ENCODE measurements around the gene GRIN1.
"Not testable (repeated sequence)": the region's sequence is repeated elsewhere in the genome, so short reads cannot be mapped to it uniquely, and the experiment has no call there.

GRIN1 gene

DNA sequence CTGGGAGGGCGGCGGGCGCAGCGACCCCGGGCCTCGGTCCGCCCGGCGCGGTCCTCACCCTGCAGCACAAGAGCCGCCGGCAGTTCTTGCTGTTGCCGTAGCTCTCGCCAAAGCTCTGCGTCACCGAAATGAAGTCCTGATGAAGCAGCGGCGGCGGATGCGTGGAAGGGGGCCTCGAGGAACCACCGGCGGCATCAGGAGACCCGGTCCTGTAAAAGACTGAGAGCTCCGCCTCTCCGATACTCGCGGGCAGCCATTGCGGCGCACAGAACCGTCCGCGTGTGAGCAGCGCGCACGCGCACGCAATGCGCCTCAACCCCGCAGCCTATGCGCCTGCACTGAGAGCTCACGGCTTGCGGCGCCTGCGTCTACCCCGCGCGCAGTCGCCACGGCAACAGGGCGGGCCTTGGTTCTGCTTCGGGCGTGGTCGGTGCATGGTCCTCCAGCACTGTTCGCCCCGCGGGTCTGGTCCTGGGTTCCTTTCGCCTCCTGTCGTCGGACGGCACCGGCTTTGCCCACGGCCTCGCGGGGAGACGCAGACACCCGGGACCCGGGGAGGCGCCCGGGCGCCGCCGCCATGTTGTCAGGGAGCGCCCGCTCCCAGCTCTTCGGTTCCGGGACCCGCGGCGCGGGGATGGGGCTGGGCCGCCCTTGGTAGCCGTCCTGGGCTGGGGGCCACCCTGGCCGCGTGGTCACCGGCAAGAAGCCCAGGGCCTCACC lies 9.3 kb upstream of the GRIN1 start:
- DNase-seq = peak; percentile 95

GRCh38 chr9:137130176-137130755 lies 8.7 kb upstream of the GRIN1 start:
- DNase-seq = no peak

DNA sequence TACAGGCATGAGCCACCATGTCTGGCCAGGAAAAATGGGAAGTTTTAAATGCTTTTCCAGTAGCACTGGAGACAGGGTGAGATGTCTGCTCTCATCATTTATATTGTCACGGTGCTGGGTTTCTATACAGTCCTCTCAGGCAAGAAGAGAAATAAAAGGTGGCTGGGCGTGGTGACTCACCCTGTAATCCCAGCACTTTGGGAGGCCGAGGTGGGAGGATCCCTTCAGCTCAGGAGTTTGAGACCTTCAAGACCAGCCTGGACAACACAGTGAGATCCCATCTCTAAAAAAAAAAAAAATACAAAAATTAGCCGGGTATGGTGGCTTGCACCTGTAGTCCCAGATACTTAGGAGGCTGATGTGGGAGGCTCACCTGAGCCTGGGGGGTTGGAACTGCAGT lies 4.8 kb upstream of the GRIN1 start:
- DNase-seq = no peak

- DNase-seq = not testable (repeated sequence)
These were observed 3.8 kb upstream of the GRIN1 start for GRCh38 chr9:137135154-137135553.

GRCh38 chr9:137136261-137136880 lies 2.6 kb upstream of the GRIN1 start:
- no peak for DNase-seq

DNA sequence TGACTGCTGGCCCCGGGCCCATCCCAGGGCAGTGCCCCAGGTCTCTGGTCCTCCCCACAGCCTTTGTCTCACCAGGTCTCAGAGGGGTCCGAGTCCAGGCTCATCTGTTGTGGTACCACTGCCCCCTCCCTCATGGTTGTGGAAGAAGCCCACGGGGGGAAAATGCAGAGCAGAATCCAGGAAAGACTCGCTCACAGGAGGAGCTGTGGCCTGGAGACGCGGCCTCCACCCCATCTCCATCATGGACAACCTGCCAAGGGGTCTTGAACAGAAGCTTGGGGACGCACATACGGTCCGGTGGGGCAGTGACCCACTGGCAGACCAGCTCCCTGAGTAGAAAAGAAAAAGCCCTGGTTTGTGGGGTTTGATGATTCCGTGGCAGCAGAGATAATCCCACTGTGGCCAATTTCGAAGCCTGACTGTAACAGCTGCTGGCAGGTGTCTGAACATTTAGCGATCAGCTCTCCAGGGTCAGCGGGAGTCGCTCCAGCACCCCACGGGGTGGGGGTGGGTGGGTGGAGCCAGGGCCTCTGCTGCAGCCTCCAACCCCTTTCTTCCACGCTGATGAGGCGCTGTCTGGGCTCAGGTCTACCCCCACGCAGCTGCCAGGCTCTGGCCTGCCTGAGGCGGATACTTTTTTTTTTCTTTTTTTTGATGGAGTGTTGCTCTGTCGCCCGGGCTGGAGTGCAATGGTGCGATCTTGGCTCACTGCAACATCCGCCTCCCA lies 1.9 kb upstream of the GRIN1 start:
- DNase-seq = peak; percentile 80

GRCh38 chr9:137138058-137138721 lies 764 bp upstream of the GRIN1 start:
- DNase-seq = peak; percentile 94

GRCh38 chr9:137139468-137140150 lies 655 bp downstream of the GRIN1 start:
- peak; percentile 41 for DNase-seq

GRCh38 chr9:137140151-137141012 lies 1.4 kb downstream of the GRIN1 start:
- no peak for DNase-seq

DNA sequence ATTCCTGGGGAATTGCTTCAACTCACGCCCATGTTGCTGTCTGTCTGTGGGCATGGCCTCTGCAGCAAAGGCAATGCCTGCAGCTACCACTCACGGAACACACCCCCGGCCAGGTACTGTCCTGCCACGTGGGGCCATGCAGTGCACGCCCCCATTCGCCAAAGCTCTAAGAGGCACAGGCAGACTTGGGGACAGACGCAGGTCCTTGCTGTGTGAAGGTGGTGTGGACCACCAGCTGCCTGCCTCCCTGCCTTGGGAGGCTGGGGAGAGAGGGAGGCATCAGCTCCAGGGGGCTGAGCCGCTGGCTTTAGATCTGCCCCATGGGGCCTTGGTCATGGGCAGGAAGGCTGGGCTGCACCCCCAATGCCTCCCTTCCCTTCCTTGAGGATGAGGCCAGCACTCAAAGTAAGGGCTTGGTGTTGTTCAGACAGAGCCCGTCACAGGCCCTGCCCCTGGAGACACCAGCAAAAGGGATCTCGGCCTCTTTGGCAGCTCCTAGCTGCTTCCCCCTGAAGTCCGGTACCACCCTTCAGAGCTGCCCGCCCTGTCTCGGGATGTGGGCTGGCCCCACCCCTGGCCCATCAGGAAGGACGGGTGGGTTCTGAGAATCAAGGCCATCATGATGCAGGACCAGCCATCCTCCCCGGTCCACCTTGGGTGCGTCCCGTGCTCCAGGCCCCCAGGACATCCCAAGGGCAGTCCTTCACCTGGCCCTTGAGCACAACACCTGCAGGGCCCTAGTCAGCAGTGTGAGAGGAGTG lies 2.3 kb downstream of the GRIN1 start:
- DNase-seq = no peak

DNA sequence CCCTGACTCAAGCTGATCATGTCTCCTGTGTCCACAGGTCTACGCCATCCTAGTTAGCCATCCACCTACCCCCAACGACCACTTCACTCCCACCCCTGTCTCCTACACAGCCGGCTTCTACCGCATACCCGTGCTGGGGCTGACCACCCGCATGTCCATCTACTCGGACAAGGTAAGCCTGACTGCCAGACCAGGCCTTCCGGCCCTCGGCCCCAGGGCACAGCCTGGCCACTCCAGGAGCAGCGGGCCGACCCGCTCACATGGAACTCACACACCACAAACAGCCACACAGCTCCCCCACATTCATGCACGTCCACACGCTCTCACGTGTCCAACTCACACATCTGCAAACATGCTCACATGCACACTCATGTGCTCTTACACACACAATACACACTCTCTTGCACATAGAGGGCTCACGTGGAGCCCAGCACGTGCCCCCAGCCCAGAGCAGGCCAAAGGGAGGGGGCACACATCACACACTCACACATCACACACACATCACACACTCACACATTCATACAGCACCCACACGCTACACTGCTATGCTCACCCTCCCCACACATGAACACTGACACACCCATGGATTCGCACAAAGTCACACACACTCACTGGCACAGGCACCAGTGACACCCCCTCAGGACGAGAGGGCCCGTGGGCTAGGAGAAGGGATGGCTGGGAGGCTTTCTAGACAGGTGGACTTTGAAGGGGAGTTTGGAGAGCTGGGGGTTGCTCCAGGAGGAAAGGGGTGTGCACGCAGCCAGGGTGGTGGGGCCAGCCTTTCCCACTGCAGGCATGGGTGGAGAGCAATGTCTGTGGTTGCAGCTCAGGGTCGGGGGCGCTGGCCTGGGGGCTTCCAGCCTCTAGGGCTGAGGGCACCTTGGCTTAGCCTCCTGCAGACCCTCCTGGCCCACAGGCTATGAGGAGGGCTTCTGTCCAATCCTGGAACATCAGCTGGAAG lies 3.3 kb downstream of the GRIN1 start:
- no peak for DNase-seq

DNA sequence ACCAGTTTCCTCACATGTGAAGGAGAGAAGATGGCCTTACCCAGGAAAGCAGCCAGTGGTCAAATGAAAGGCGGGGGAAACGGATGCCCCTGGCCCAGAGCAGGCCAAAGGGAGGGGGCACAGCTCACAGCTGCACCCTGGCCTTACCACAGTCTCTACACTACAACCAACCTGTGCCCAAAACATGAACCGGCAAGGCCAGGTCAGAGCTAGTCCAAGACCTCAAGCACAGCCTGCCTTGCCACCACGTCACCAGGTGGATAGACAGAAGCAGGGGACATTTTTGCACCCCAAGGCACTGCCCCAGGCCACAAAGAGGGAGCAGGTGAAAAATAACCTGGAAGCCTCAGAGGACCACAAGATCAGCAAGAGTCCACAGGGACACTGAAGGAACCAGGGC lies 4.5 kb downstream of the GRIN1 start:
- DNase-seq = no peak

- no peak for DNase-seq
These were observed 7.0 kb downstream of the GRIN1 start for GRCh38 chr9:137145731-137146526.

GRCh38 chr9:137146527-137146918 lies 7.6 kb downstream of the GRIN1 start:
- no peak for DNase-seq

GRCh38 chr9:137147091-137147792 lies 8.3 kb downstream of the GRIN1 start:
- no peak for DNase-seq

DNA sequence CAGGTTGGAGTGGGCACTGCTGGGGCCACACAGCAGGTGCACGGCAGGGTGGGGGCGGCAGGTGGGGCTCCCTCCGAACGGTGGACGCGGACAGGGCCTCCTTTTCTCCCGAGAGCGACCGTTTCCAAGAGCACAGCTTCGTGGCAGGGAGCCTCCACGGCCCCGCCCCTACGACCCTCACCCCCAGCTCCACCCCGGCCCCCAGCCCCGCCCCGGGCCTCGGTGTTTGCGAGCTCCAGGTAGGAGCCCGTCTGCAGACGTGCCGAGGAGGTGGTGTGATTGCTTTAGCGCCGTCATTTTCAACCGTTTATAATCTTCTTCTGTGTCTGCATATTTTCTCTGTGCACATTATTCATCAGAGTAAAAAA lies 8.8 kb downstream of the GRIN1 start:
- no peak for DNase-seq

GRCh38 chr9:137148242-137148641 lies 9.3 kb downstream of the GRIN1 start:
- no peak for DNase-seq

DNA sequence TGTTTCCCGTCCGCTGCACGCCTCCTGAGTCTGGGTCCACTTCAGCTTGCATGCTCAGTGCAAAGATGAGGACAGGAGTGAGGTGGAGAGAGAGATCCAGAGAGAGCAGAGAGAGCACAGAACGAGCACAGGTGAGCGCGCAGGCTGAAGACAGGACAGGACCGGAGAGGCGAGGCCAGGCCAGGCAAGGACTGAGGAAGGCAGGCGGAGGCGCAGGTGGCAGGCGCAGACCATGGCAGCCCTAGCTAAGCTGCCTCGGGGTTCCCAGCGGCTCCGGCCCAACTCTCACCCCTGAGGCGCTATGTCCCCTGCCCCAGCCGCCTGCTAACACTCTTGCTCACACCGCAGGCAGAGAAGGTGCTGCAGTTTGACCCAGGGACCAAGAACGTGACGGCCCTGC lies 9.7 kb downstream of the GRIN1 start:
- DNase-seq = no peak

All from NCI-H2171 (cell line).